ENCODE measurements around the gene KCTD11. TPM values are rescaled to one million over a fixed set of nuclear protein-coding genes. Genes with fewer than 3 reads are reported as not detected.
"Not testable (repeated sequence)": the region's sequence is repeated elsewhere in the genome, so short reads cannot be mapped to it uniquely, and the experiment has no call there.

Gene KCTD11
- total RNA-seq, 1 donor = 6.9 TPM

DNA sequence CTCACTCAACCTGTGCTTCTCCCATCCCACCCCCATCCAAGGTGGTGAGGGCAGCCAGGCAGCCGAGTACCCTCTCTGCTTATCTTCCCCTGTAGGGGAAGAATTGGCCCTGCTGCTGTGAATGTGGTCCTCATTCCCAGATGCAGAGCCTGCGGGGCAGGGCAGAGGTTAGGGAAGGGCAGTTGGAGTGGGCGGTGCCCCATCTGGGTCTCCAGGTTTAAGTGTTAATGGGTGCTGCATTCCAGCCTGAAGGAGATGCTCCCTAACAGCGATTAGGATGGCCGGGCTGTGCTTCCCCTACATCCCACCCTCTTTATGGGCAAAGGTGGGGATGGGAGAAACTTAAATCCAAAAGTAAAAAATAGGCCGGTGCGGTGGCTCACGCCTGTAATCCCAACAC is 15.1 kb downstream of the KCTD11 start:
- DNase-seq (ENCODE audit: low read depth) = no peak
- TF ChIP-seq CTCF (IDR thresholded peaks at IDR 0.05; ENCODE audit: insufficient read depth, low read length) = no peak
- H3K4me3 ChIP-seq (ENCODE audit: low read depth, low read length) = no peak overlapping the region

- H3K4me3 ChIP-seq (ENCODE audit: low read depth, low read length) = no peak overlapping the region
- TF ChIP-seq CTCF (IDR thresholded peaks at IDR 0.05; ENCODE audit: insufficient read depth, low read length) = no peak
- DNase-seq (ENCODE audit: low read depth) = no peak
Measured at GRCh38 chr17:7367918-7368598, 16.1 kb downstream of the KCTD11 start.

DNA sequence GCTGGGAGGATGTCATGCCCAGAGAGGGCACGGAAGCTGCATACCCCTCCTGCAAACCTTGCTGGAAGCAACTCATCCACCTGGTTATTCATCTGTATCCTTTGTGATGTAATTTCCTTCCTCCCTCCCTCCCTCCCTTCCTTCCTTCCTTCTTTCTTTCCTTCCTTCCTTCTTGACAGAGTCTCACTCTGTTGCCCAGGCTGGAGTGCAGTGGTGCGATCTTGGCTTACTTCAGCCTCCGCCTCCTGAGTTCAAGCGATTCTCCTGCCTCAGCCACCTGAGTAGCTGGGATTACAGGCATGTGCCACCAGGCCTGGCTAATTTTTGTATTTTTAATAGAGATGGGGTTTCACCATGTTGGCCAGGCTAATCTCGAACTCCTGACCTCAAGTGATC is 16.6 kb downstream of the KCTD11 start:
- not testable (repeated sequence) for DNase-seq (ENCODE audit: low read depth); H3K4me3 ChIP-seq (ENCODE audit: low read depth, low read length)

GRCh38 chr17:7369825-7370224 is 17.9 kb downstream of the KCTD11 start:
- TF ChIP-seq CTCF (IDR thresholded peaks at IDR 0.05; ENCODE audit: insufficient read depth, low read length) = no peak
- no peak overlapping the region for H3K4me3 ChIP-seq (ENCODE audit: low read depth, low read length)
- DNase-seq (ENCODE audit: low read depth) = no peak

GRCh38 chr17:7370853-7371252 is 18.9 kb downstream of the KCTD11 start:
- H3K4me3 ChIP-seq (ENCODE audit: low read depth, low read length) = no peak overlapping the region
- TF ChIP-seq CTCF (IDR thresholded peaks at IDR 0.05; ENCODE audit: insufficient read depth, low read length) = no peak
- DNase-seq (ENCODE audit: low read depth) = no peak

GRCh38 chr17:7374353-7374752 is 22.4 kb downstream of the KCTD11 start:
- H3K4me3 ChIP-seq (ENCODE audit: low read depth, low read length) = no peak overlapping the region
- no peak for DNase-seq (ENCODE audit: low read depth)
- no peak for TF ChIP-seq CTCF (IDR thresholded peaks at IDR 0.05; ENCODE audit: insufficient read depth, low read length)

DNA sequence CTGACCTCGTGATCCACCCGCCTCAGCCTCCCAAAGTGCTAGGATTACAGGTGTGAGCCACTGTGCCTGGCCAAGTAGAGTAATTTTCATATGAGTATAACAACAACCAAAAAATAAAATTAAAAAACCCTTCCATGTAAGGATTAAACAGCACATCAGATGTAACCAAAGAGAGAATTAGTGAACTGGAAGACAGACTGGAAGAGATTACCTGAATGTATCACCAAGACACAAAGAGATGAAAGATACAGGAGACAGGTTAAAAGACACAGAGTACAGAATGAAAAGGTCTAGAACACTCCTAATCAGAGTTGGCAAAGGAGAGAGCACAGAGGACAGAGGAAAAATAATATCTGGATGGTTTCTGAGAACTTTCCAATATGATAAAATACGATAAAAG is 27.2 kb downstream of the KCTD11 start:
- no peak for DNase-seq (ENCODE audit: low read depth)
- no peak overlapping the region for H3K4me3 ChIP-seq (ENCODE audit: low read depth, low read length)
- no peak for TF ChIP-seq CTCF (IDR thresholded peaks at IDR 0.05; ENCODE audit: insufficient read depth, low read length)
